NCI-H2196 (cell line): Measurements from ENCODE around the gene DNAH10.
A peak's percentile ranks its signal among the peaks of the same experiment; 100 is the strongest.

Experiments used
- DNase-seq: peaks from one replicate; lab custom pipeline; 2025; ENCODE audit not compliant: unreplicated experiment; lab: John Stamatoyannopoulos, UW

Gene DNAH10

DNA sequence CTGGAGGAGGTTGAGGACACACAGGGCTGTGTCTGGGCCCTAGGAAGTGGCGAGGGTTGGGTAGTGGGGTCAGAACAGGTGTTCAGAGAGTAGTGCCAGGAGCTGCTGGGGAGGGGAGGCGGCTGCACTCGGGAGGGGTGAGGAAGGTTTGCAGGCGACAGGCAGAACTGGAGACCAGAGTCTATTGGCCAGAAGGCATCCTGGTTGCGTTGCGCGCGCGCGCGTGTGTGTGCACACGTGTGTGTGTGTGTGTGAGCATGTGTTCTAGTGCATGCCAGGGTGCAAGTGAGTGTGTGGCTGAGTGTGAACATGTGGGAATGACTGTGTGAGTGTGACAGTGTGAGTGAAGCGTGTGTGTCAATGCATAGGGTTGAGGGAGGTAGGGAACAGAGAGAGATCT is 124.2 kb downstream of the DNAH10 start:
- no peak for DNase-seq

DNA sequence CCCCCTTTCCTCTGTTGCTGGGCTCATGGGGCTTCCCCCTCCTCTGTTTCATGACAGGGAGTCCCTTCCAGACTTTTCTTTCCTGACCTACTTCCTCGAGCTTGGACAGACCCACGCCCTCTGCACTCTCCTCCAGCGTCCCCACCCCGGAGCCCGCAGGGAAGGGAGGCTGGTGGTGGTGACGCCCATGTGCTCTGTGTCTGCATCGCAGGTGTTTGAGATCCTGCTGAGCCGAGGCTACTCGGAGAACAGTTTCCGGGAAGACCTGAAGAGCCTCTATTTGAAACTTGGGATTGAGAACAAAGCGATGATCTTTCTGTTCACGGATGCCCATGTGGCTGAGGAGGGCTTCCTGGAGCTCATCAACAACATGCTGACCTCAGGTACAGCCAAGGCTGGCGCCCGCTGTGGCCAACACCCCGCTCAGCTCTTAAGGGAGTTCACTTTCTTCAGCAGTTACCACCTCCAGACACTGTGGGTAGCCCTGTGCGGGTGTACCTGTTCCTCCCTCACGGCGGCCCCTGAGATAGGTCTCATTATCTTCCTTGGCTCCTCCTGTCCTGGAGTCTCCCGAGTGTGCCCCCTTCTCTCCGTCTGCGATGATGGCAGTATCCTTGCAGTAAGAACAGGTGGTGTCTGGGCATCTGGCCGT is 125.0 kb downstream of the DNAH10 start:
- no peak for DNase-seq

DNA sequence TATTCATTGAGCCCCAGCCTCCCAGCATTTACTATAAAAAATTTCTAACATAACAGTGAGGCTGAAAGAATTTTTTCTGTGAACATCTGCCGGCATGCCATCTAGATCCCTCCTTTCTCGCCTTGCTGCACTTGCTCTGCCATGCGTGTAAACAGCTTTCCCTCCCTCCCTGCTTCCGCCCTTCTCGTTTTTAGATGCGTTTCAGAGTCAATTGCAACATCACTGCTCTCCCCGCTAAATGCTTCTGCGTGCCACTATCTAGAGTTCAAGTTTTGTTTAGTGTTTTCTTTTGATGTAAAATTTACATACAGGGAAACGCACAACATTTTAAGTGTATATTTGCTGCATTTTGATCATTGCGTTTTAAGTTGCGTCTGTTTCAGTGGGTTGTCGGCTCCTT is 126.9 kb downstream of the DNAH10 start:
- no peak for DNase-seq

DNA sequence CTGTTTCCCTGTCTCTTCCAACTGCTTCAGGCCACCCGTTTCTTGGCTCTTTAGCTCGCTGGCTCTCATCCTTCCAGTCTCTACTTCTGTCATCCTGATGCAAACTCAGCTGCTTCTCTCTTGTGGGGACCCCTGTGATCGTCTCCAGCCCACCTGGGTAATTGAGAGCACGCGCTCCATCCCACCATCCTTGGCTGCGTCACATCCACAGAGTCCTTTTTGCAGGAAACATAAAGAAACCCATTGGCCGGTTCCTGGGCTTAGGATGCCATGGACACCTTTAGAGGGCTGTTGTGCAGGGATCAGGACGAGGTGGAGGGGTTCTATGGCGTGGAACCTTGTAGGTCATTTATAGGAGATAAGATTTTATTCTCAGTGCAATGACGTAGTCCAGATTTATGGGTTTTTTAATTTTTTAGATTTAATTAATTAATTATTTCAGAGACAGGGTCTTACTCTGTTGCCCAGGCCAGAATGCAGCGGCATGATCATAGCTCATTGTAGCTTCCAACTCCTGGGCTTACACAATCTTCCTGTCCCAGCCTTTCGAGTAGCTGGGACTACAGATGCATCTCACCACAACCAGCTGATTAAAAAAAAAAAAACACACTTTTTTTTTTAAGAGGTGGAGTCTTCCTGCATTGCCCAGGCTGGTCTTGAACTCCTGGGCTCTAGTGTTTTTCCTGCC is 127.9 kb downstream of the DNAH10 start:
- DNase-seq: no peak

DNA sequence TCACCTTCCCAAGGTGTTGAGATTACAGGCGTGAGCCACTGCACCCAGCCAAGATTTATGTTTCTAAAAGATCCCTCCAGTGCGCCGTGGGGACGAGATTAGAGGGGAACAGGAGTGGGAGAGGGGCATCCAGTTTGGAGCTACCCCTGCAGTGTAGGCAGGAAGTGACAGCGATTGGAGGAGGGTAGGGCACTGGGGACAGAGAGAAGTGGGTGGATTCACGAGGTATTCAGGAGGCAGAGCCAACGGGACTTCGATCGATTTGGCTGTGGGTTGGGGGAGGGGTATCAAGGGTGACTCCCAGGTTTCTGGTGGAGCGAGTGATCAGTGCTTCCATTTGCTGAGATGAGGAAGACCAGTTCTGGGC is 128.4 kb downstream of the DNAH10 start:
- no peak for DNase-seq

DNA sequence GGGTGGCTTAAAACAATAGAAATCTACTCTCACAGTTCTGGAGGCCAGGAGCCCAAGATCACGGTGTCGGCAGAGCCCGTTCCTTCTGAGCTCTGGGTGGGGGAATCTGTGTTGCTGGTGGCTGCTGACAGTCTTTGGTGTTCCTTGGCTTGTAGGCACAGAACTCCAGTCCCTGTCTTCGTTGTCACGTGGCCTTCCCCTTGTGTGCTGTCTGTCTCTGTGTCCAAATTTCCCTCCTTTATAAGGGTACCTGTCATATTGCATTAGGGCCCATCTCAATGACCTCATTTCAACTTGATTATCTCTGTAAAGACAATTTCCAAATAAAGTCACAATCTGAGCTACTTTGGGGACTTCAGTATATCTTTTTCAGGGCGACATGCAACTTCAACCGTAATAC is 128.9 kb downstream of the DNAH10 start:
- no peak for DNase-seq

DNA sequence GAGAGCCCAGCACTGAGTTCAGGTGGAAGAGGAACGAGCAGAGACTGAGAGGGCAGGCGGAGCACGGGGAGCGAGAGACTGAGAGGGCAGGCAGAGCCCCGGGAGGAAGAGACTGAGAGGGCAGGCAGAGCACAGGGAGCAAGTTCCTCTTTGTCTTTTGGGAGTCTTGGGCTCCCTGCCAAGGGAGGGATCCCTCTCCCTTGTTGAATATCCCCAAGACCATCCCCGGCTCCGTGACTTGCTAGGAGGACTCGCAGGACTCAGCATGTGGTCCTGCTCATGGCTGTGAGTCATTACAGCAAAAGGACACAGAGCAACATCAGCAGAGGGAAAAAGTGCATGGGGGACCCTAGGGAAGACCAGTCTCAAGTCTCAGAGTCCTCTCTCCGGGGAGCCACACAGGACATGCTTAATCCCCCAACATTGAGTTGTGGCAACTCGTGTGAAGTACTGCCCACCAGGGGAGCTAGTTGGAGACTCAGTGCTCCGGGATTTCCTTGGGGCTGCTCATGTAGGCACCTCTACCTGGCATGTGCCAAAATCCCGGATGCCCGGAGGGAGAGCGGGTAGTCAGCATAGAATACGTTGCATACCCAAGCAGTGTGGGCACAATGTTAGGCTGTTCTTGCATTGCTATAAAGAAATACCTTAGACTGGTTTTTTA is 129.5 kb downstream of the DNAH10 start:
- no peak for DNase-seq

DNA sequence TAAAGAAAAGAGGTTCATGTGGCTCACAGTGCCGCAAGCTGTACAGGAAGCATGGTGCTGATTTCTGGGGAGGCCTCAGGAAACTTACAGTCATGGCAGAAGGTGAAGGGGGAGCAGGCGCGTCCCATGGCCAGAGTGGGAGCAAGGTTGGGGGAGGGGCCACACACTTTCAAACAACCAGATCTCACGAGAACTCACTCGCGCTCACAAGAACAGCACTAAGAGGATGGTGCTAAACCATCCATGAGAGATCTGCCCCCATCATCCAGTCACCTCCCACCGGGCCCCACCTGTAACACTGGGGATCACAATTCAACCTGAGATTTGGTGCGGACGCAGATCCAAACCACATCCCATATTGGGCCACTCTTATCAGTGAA is 130.1 kb downstream of the DNAH10 start:
- no peak for DNase-seq

DNA sequence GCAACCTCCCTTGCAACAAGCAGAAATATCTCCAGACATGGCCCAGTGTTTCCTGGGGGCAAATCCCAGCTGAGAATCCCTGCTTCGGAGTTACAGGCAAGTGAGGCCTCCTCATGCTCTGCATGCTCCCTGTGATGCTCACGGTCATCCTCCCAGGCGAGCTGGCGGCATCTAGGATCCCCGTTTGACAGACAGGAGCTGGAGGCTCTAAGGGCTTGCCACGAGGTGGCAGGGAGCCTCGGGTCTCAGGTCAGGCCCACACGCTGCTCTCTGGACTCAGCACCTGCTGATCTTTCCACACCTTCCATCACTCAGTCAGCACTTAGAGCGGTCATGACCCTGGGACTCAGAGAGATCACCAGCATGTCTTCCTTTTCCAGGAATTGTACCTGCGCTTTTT is 130.8 kb downstream of the DNAH10 start:
- no peak for DNase-seq

DNA sequence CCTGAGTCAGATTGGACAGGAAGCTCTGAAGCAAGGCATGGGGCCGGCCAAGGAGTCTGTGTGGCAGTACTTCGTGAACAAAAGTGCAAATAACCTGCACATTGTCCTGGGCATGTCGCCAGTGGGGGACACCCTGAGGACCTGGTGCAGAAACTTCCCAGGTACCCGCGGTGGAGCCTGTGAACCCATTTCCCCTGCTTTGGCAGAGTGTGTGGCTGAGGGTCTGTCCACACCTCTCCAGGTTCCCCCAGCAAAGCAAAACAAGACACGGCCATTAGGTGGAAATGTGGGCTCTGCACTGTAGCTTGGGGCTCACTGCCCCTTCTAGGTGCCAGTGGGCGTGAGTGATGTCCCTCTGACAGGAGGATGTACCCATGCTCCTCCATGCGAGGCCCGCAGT is 131.2 kb downstream of the DNAH10 start:
- DNase-seq: no peak

DNA sequence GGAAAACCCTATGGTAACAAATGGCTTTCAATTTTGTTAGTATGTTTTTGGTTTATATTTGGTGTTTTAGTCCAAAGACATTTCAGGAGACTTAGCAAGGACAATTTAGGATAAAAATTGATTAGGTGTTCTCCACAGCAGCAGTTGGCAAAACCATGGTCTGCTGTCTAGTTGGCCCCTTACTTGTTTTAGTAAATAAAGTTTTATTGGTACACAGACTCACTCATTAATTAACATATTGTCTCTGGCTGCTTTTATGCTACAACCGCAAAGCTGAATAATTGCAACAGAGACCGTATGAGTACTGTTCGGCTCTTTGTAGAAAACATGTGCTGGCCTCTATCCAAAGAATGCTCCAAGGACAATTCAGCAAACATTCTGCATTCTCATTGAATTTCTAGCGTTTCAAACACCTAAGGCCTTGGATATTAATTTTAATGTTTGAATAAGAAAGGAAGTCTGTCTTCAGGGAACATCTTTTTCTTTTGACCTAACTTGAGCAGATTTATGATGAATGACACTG is 132.8 kb downstream of the DNAH10 start:
- DNase-seq: no peak

DNA sequence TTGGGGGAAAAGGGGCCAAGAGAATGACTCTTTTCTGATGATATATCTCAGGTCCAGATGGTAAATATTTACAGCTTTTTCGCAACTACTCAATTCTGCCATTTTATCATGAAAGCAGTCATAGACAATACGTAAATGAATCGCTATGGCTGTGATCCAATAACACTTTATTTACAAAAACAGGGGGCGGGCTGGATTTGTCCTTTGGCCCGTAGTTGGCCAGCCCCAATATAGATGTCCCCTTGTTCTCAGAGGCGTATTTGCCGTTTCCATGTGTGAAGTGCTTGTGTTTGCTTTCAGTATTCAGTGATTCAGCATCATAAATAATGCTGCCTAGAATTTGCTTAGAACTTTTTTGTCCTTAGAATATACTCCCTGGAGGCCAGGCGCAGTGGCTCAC is 133.3 kb downstream of the DNAH10 start:
- no peak for DNase-seq

DNA sequence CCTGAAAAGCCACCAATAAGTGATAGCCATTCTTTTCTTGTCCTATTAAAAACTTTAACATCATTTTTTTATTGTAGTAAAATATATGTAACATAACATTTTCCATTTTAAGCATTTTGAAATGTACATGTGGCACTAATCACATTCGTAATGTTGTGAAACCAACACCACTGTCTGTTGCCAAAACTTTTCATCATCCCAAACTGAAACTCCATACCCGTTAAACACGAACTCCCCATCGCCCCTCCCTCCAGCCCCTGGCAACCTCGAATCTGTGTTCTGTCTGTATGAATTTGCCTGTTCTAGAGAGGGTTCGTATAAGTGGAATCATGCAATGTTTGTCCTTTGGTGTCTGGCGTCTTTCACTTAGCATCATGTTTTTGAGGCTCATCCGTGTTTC is 134.7 kb downstream of the DNAH10 start:
- no peak for DNase-seq

DNA sequence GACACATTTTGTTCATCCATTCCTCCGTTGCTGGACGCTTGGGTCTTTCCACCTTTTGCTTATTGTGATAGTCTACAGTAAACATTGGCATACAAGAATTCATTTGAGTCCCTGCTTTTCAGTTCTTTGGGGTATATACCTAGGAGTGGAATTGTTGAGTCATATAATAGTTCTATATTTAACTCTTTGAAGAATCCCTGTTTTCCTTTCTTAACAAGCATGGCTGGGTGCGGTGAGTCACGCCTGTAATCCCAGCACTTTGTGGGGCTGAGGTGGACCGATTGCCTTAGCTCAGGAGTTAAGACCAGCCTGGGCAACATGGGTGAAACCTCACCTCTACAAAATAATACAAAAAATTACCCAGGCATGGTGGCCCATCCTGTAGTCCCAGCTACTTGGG is 135.1 kb downstream of the DNAH10 start:
- no peak for DNase-seq

DNA sequence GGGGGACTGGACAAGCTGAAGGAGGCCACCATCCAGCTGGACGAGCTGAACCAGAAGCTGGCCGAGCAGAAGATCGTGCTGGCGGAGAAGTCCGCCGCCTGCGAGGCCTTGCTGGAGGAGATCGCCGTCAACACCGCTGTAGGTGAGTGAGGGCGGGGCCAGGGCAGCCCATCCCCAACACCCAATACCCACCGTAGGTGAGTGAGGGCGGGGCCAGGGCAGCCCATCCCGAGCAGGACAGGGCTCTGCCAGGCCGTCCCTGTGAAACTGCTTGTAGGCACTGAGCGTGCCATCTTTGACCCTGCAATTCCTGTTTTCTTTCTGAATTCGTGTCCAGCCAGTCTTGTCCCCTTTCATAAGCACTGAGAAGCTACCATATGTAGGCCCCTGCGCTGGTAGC is 136.6 kb downstream of the DNAH10 start:
- no peak for DNase-seq

DNA sequence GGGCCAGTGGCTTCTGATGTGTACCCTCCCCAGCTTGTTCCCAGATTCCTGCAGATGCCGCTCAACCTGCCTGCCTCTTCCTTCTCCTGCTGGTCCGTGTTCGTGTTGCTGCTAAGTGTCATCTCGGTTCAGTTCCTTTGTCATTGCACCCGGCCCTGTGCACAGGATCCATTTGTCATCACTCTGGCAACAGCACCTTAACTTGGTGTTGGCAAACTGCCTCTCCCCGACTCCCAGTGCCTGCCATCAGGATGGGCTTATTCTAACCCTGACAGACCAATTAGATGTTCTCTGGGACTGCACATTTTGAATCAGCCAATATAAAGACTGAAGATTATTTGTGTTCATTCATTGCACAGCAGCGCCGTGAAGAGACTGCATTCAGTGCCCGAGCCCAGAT is 137.3 kb downstream of the DNAH10 start:
- DNase-seq: no peak

DNA sequence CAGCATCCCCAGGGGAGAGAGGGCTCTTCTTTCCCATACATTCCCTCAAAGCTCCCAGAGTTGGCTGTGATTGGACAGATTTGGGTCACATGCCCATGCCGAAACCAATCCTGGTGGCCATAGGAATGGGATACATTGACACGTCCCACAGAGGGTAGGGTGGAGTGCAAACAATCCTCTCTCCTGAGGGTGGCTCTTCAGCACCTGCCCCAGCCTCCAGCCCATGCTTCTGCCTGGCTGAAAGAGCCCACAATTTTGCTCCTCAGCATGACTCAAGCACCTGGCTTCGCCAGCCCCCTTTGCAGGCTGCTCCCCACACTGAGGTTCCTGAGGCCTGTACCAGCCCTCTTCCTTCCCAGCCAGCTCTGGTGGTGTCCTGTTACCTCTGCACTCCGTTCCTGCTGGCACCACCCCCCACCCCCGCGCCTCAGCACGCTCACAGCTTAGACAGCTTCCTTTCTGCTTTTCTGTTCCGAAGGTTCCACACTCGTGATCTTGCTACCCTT is 138.8 kb downstream of the DNAH10 start:
- no peak for DNase-seq

DNA sequence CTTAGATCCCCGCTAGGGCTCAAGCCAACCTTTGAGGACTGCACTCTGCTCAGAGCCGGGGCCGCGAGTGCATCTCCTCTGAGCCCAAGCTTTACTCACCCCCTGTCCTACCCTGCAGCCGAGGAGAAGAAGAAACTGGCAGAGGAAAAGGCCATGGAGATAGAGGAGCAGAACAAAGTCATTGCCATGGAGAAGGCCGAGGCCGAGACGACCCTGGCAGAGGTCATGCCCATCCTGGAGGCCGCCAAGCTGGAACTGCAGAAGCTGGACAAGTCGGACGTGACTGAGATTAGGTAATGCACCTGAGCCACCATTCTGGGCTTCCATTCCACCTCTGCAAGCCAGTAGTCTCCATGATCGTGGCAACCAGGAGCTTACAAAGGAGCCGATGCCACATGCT is 140.7 kb downstream of the DNAH10 start:
- no peak for DNase-seq

DNA sequence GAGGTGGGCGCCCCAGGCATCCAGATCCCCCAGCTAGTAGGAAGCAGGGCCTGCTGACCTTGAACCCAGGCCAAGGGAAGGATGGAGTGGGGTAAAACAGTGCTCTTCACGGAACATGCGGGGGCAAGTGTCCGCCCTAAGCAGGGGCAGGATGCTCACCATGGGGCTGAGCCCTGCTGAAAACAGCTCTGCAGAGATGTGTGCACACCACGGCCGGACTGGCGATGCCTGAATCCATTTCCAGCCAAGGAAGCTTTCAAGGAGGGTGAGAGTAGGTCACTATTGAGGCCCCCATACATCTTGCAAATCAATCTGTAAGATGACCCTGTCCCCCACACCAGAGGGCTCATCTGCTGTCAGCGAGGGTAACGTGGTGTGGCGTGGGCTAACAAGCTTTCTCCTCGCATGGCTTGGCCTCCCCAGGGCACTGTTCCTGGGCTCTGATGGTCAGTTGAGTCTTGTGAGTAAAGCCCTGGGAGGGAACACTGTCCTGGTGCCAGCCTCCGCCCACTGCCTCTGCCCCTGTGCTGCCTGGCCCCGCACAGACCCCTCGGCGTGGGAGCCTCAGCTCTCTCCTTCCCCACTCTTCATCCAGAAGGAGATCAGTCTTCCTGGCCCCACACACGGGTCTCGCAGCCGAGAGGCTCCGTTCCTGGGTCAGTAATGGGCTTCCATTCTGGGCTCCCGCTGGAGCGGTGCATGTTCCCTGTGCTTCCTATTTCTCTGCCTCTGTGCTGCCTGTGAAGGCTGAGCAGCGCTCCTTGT is 141.4 kb downstream of the DNAH10 start:
- no peak for DNase-seq

DNA sequence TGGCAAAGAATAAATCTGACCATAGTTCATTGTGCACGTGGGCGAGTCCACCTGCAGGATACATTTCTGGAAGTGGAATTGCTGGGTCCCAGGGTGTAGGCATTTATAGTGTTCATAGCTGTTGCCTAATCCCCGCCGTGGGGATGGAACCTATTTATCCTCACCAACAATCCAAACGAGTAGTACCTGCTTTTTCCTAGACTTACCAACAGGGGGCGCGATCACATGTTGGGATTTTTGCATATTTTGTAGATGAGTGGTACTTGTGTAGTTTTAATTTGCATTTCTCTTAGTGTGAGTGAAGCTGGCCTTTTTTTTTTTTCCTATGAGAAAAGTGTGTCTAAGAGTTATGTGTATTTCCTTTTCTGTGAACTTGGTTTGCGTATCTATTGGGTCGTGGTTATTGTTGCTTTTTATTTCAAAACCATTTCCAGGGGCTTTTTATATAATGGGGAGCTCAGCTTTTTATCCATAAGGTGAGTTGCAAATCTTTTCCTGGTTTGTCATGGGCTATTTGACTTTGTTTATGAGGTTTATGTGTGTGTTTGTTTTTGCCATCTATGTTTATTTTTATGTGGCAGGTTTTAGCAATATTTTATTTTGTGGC is 143.3 kb downstream of the DNAH10 start:
- peak; percentile 19 for DNase-seq
